Measurements from ENCODE around the gene RMND5B. TPM values are rescaled to one million over a fixed set of nuclear protein-coding genes. Genes with fewer than 3 reads are reported as not detected.

RMND5B gene
- total and polyA plus RNA-seq, 2 of the 13 experiments (the other 11 are each of a cell fraction or from before 2014, with no cell fraction given): 18.6 to 20.4 TPM

- no peak for TF ChIP-seq ZFP37 (CRISPR knock-in tag; IDR thresholded peaks at IDR 0.05; ENCODE audit: borderline replicate concordance)
- TF ChIP-seq, protein P1, sequence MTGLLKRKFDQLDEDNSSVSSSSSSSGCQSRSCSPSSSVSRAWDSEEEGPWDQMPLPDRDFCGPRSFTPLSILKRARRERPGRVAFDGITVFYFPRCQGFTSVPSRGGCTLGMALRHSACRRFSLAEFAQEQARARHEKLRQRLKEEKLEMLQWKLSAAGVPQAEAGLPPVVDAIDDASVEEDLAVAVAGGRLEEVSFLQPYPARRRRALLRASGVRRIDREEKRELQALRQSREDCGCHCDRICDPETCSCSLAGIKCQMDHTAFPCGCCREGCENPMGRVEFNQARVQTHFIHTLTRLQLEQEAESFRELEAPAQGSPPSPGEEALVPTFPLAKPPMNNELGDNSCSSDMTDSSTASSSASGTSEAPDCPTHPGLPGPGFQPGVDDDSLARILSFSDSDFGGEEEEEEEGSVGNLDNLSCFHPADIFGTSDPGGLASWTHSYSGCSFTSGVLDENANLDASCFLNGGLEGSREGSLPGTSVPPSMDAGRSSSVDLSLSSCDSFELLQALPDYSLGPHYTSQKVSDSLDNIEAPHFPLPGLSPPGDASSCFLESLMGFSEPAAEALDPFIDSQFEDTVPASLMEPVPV (CRISPR knock-in tag; IDR thresholded peaks at IDR 0.05): peak; percentile 37; the same call in 1 of the 2 replicates
- TF ChIP-seq NFYB (CRISPR knock-in tag; IDR thresholded peaks at IDR 0.05): peak; percentile 90
- TF ChIP-seq, protein P2, sequence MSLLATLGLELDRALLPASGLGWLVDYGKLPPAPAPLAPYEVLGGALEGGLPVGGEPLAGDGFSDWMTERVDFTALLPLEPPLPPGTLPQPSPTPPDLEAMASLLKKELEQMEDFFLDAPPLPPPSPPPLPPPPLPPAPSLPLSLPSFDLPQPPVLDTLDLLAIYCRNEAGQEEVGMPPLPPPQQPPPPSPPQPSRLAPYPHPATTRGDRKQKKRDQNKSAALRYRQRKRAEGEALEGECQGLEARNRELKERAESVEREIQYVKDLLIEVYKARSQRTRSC (CRISPR knock-in tag; IDR thresholded peaks at IDR 0.05; ENCODE audit: low read depth): no peak
- TF ChIP-seq ZBTB3 (CRISPR knock-in tag; IDR thresholded peaks at IDR 0.05; ENCODE audit: borderline replicate concordance, low read depth): no peak
- TF ChIP-seq ZNF713 (CRISPR knock-in tag; IDR thresholded peaks at IDR 0.05): 0 out of 2 replicates have a peak, but pooled peaks have one; percentile 59
- TF ChIP-seq ZNF619 (CRISPR knock-in tag; IDR thresholded peaks at IDR 0.05): peak; percentile 71; the same call in 1 of the 2 replicates
- peak; percentile 77 for TF ChIP-seq DRAP1 (CRISPR knock-in tag; IDR thresholded peaks at IDR 0.05)
- no peak for TF ChIP-seq DBP (CRISPR knock-in tag; IDR thresholded peaks at IDR 0.05; ENCODE audit: not compliant biosample characterization)
- TF ChIP-seq IKZF4 (CRISPR knock-in tag; IDR thresholded peaks at IDR 0.05; ENCODE audit: borderline replicate concordance, low read depth, not compliant biosample characterization): no peak
- no peak for TF ChIP-seq MBD4 (IDR thresholded peaks at IDR 0.05; ENCODE audit: borderline replicate concordance, low read length)
- no peak for TF ChIP-seq ZNF282 (IDR thresholded peaks at IDR 0.05; ENCODE audit: partially characterized antibody)
- 0 out of 2 replicates have a peak, but pooled peaks have one; percentile 72 for TF ChIP-seq SRY (CRISPR knock-in tag; IDR thresholded peaks at IDR 0.05)
- TF ChIP-seq, protein P3, sequence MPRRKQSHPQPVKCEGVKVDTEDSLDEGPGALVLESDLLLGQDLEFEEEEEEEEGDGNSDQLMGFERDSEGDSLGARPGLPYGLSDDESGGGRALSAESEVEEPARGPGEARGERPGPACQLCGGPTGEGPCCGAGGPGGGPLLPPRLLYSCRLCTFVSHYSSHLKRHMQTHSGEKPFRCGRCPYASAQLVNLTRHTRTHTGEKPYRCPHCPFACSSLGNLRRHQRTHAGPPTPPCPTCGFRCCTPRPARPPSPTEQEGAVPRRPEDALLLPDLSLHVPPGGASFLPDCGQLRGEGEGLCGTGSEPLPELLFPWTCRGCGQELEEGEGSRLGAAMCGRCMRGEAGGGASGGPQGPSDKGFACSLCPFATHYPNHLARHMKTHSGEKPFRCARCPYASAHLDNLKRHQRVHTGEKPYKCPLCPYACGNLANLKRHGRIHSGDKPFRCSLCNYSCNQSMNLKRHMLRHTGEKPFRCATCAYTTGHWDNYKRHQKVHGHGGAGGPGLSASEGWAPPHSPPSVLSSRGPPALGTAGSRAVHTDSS (CRISPR knock-in tag; conservative IDR thresholded peaks at IDR 0.05): no peak
- TF ChIP-seq, protein P4, sequence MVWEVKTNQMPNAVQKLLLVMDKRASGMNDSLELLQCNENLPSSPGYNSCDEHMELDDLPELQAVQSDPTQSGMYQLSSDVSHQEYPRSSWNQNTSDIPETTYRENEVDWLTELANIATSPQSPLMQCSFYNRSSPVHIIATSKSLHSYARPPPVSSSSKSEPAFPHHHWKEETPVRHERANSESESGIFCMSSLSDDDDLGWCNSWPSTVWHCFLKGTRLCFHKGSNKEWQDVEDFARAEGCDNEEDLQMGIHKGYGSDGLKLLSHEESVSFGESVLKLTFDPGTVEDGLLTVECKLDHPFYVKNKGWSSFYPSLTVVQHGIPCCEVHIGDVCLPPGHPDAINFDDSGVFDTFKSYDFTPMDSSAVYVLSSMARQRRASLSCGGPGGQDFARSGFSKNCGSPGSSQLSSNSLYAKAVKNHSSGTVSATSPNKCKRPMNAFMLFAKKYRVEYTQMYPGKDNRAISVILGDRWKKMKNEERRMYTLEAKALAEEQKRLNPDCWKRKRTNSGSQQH (CRISPR knock-in tag; IDR thresholded peaks at IDR 0.05; ENCODE audit: low read depth): 0 out of 2 replicates have a peak, but pooled peaks have one; percentile 68
- no peak for TF ChIP-seq RORA (CRISPR knock-in tag; IDR thresholded peaks at IDR 0.05)
- TF ChIP-seq AGO2 (optimal IDR thresholded peaks at IDR 0.05; ENCODE audit: low read depth, low read length): peak; percentile 34
- no peak for TF ChIP-seq ZNF552 (CRISPR knock-in tag; IDR thresholded peaks at IDR 0.05; ENCODE audit: borderline replicate concordance)
- no peak for TF ChIP-seq ZNF331 (CRISPR knock-in tag; IDR thresholded peaks at IDR 0.05)
- TF ChIP-seq NRL (CRISPR knock-in tag; IDR thresholded peaks at IDR 0.05; ENCODE audit: borderline replicate concordance): peak; percentile 47; the same call in 1 of the 2 replicates
- TF ChIP-seq ZNF550 (CRISPR knock-in tag; IDR thresholded peaks at IDR 0.05; ENCODE audit: borderline replicate concordance): 0 out of 2 replicates have a peak, but pooled peaks have one; percentile 38
These were observed 22.9 kb downstream of the RMND5B start, which contains the start of gene NHP2 (continued) for GRCh38 chr5:178153530-178154340.

Data from HepG2 (cell line).